SHP77 treated with DMSO at 0.1 percent for 48 hours (cell line): ENCODE measurements around the gene ADGRV1.
"Not testable (repeated sequence)": the region's sequence is repeated elsewhere in the genome, so short reads cannot be mapped to it uniquely, and the experiment has no call there.

ENCODE experiments used
- DNase-seq: peaks from one replicate; lab custom pipeline; 2025; lab: John Stamatoyannopoulos, UW

The ADGRV1 gene

GRCh38 chr5:90549729-90550275, 8.8 kb upstream of the ADGRV1 start:
- no peak for DNase-seq

- DNase-seq, result no peak
These were observed 7.6 kb upstream of the ADGRV1 start for GRCh38 chr5:90550963-90551362.

GRCh38 chr5:90551376-90551775, 7.2 kb upstream of the ADGRV1 start:
- DNase-seq, result no peak

GRCh38 chr5:90553711-90554110, 4.9 kb upstream of the ADGRV1 start:
- DNase-seq, result no peak

- no peak for DNase-seq
These were observed 4.1 kb upstream of the ADGRV1 start for GRCh38 chr5:90554358-90555006.

- no peak for DNase-seq
These were observed 2.9 kb upstream of the ADGRV1 start for GRCh38 chr5:90555666-90556065.

- peak; percentile 37 for DNase-seq
These were observed 1.2 kb upstream of the ADGRV1 start for GRCh38 chr5:90557391-90557790.

GRCh38 chr5:90557871-90558270, 726 bp upstream of the ADGRV1 start:
- DNase-seq, result peak; percentile 45

GRCh38 chr5:90560771-90561170, 2.2 kb downstream of the ADGRV1 start:
- DNase-seq, result no peak

GRCh38 chr5:90561766-90562165, 3.2 kb downstream of the ADGRV1 start:
- no peak for DNase-seq

GRCh38 chr5:90562341-90562740, 3.7 kb downstream of the ADGRV1 start:
- DNase-seq, result peak; percentile 35

- no peak for DNase-seq
These were observed 4.5 kb downstream of the ADGRV1 start for GRCh38 chr5:90563108-90563507.

- no peak for DNase-seq
These were observed 6.9 kb downstream of the ADGRV1 start for GRCh38 chr5:90565491-90565890.

GRCh38 chr5:90569084-90569483, 10.5 kb downstream of the ADGRV1 start:
- no peak for DNase-seq

- DNase-seq, result no peak
These were observed 11.4 kb downstream of the ADGRV1 start for GRCh38 chr5:90570034-90570433.

- DNase-seq, result no peak
These were observed 12.7 kb downstream of the ADGRV1 start for GRCh38 chr5:90571147-90571773.

GRCh38 chr5:90575712-90576111, 17.1 kb downstream of the ADGRV1 start:
- no peak for DNase-seq

GRCh38 chr5:90576566-90576965, 18.0 kb downstream of the ADGRV1 start:
- DNase-seq, result not testable (repeated sequence)

GRCh38 chr5:90579905-90580304, 21.3 kb downstream of the ADGRV1 start:
- not testable (repeated sequence) for DNase-seq

- DNase-seq, result no peak
These were observed 23.4 kb downstream of the ADGRV1 start for GRCh38 chr5:90581956-90582355.

- no peak for DNase-seq
These were observed 26.9 kb downstream of the ADGRV1 start for GRCh38 chr5:90585337-90585986.

- no peak for DNase-seq
These were observed 27.9 kb downstream of the ADGRV1 start for GRCh38 chr5:90586469-90586868.

GRCh38 chr5:90590170-90590569, 31.6 kb downstream of the ADGRV1 start:
- DNase-seq, result no peak
